ENCODE measurements around the gene ACSF2.
"Not testable (repeated sequence)": the region's sequence is repeated elsewhere in the genome, so short reads cannot be mapped to it uniquely, and the experiment has no call there.

Gene ACSF2

DNA sequence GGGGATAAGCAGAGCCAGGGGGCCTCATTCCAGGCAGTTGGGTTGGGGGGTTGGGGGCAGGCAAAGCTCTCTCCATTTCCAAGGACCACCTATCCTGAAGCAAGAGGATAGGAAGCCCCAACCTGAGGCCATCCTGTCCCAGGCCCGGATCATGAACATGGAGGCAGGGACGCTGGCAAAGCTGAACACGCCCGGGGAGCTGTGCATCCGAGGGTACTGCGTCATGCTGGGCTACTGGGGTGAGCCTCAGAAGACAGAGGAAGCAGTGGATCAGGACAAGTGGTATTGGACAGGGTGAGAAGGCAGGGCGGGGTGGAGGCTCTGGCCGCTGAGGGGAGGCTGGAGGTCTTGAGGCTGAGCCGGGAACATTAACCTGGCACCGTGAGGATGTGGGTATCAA is 46.3 kb downstream of the ACSF2 start:
- H3K27me3 ChIP-seq (ENCODE audit: control insufficient read depth, insufficient read depth, low read length), result peaks cover 29% of the 10 kb centered on the region
- no peaks in the 10 kb centered on the region for H3K36me3 ChIP-seq (ENCODE audit: control insufficient read depth, insufficient read depth, low read length)

GRCh38 chr17:50472761-50473161 is 46.7 kb downstream of the ACSF2 start:
- not testable (repeated sequence) for H3K36me3 ChIP-seq (ENCODE audit: control insufficient read depth, insufficient read depth, low read length); H3K27ac ChIP-seq (ENCODE audit: low read depth, low read length); H3K4me3 ChIP-seq (ENCODE audit: low read depth, low read length); H3K9me3 ChIP-seq (ENCODE audit: control insufficient read depth, insufficient read depth, low read length); H3K9ac ChIP-seq (ENCODE audit: low read depth, low read length); H3K4me1 ChIP-seq (ENCODE audit: control insufficient read depth, insufficient read depth, low read length)
- H3K27me3 ChIP-seq (ENCODE audit: control insufficient read depth, insufficient read depth, low read length), result peaks cover 26% of the 10 kb centered on the region

More for the DNA sequence above, 46.3 kb downstream of the ACSF2 start:
- H3K27ac ChIP-seq (ENCODE audit: low read depth, low read length), result no peak overlapping the region
- H3K4me3 ChIP-seq (ENCODE audit: low read depth, low read length), result no peak overlapping the region
- H3K4me1 ChIP-seq (ENCODE audit: control insufficient read depth, insufficient read depth, low read length), result peaks cover 11% of the 10 kb centered on the region; the same call in 1 of the 2 replicates
- H3K9me3 ChIP-seq (ENCODE audit: control insufficient read depth, insufficient read depth, low read length), result no peaks in the 10 kb centered on the region
- no peak overlapping the region for H3K9ac ChIP-seq (ENCODE audit: low read depth, low read length)

- Histone ChIP-seq H3K9ac (ENCODE audit: low read depth, low read length) (no peak overlapping the region), H3K36me3 (ENCODE audit: control insufficient read depth, insufficient read depth, low read length) (no peaks in the 10 kb centered on the region), H3K27ac (ENCODE audit: low read depth, low read length) (no peak overlapping the region), H3K4me1 (ENCODE audit: control insufficient read depth, insufficient read depth, low read length) (no peaks in the 10 kb centered on the region), H3K4me3 (ENCODE audit: low read depth, low read length) (no peak overlapping the region), H3K27me3 (ENCODE audit: control insufficient read depth, insufficient read depth, low read length) (peaks cover 15% of the 10 kb centered on the region), H3K9me3 (ENCODE audit: control insufficient read depth, insufficient read depth, low read length) (no peaks in the 10 kb centered on the region)
Observed at GRCh38 chr17:50473901-50474300, 47.9 kb downstream of the ACSF2 start.

DNA sequence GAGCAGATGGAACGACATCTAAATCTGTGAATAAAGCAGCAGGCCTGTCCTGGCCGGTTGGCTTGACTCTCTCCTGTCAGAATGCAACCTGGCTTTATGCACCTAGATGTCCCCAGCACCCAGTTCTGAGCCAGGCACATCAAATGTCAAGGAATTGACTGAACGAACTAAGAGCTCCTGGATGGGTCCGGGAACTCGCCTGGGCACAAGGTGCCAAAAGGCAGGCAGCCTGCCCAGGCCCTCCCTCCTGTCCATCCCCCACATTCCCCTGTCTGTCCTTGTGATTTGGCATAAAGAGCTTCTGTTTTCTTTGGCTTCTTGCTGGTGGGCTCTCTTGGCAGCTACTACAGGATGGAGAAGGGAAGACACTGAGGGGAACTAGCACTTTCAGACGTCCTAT is 48.5 kb downstream of the ACSF2 start:
- H3K4me3 ChIP-seq (ENCODE audit: low read depth, low read length), result no peak overlapping the region
- H3K27ac ChIP-seq (ENCODE audit: low read depth, low read length), result no peak overlapping the region
- peaks cover 8% of the 10 kb centered on the region for H3K27me3 ChIP-seq (ENCODE audit: control insufficient read depth, insufficient read depth, low read length)
- no peaks in the 10 kb centered on the region for H3K4me1 ChIP-seq (ENCODE audit: control insufficient read depth, insufficient read depth, low read length)
- no peak overlapping the region for H3K9ac ChIP-seq (ENCODE audit: low read depth, low read length)
- H3K9me3 ChIP-seq (ENCODE audit: control insufficient read depth, insufficient read depth, low read length), result no peaks in the 10 kb centered on the region
- no peaks in the 10 kb centered on the region for H3K36me3 ChIP-seq (ENCODE audit: control insufficient read depth, insufficient read depth, low read length)

GRCh38 chr17:50475362-50475761 is 49.3 kb downstream of the ACSF2 start:
- no peaks in the 10 kb centered on the region for H3K4me1 ChIP-seq (ENCODE audit: control insufficient read depth, insufficient read depth, low read length)
- no peak overlapping the region for H3K9ac ChIP-seq (ENCODE audit: low read depth, low read length)
- H3K36me3 ChIP-seq (ENCODE audit: control insufficient read depth, insufficient read depth, low read length), result 0 out of 2 replicates have a peak, but pooled peaks cover 2% of the 10 kb centered on the region
- H3K27ac ChIP-seq (ENCODE audit: low read depth, low read length), result no peak overlapping the region
- H3K27me3 ChIP-seq (ENCODE audit: control insufficient read depth, insufficient read depth, low read length), result peaks cover 5% of the 10 kb centered on the region; the same call in 1 of the 2 replicates
- 0 out of 2 replicates have a peak overlapping the region, but pooled peaks have one; percentile 17 for H3K4me3 ChIP-seq (ENCODE audit: low read depth, low read length)
- H3K9me3 ChIP-seq (ENCODE audit: control insufficient read depth, insufficient read depth, low read length), result no peaks in the 10 kb centered on the region

DNA sequence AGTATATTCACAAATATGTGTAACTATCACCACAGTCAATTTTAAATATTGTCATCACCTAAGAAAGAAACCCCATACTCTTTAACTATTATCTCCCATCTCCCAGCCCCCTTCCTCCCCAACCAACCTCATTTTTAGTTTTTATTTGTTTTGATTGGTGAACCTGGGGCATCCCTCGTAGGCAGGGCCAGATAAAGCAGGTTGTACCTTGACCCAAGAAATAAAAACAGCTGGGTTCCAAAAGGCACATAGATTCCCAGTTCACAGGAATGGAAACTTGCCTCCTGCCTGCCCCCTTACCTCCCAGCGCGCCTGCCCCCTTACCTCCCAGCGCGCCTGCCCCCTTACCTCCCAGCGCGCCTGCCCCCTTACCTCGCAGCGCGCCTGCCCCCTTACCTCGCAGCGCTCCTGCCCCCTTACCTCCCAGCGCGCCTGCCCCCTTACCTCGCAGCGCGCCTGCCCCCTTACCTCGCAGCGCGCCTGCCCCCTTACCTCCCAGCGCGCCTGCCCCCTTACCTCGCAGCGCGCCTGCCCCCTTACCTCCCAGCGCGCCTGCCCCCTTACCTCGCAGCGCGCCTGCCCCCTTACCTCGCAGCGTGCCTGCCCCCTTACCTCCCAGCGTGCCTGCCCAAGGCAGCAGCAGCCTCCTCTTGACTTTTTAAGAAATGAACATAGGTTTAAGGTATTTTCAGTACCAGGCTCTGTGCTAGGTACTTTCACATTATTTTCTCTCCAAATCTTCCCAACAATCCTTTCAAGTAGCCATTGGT is 49.9 kb downstream of the ACSF2 start:
- H3K4me1 ChIP-seq (ENCODE audit: control insufficient read depth, insufficient read depth, low read length); H3K36me3 ChIP-seq (ENCODE audit: control insufficient read depth, insufficient read depth, low read length); H3K27me3 ChIP-seq (ENCODE audit: control insufficient read depth, insufficient read depth, low read length); H3K9me3 ChIP-seq (ENCODE audit: control insufficient read depth, insufficient read depth, low read length); H3K27ac ChIP-seq (ENCODE audit: low read depth, low read length); H3K9ac ChIP-seq (ENCODE audit: low read depth, low read length): not testable (repeated sequence)
- peak overlapping the region; percentile 17; the same call in 1 of the 2 replicates for H3K4me3 ChIP-seq (ENCODE audit: low read depth, low read length)

DNA sequence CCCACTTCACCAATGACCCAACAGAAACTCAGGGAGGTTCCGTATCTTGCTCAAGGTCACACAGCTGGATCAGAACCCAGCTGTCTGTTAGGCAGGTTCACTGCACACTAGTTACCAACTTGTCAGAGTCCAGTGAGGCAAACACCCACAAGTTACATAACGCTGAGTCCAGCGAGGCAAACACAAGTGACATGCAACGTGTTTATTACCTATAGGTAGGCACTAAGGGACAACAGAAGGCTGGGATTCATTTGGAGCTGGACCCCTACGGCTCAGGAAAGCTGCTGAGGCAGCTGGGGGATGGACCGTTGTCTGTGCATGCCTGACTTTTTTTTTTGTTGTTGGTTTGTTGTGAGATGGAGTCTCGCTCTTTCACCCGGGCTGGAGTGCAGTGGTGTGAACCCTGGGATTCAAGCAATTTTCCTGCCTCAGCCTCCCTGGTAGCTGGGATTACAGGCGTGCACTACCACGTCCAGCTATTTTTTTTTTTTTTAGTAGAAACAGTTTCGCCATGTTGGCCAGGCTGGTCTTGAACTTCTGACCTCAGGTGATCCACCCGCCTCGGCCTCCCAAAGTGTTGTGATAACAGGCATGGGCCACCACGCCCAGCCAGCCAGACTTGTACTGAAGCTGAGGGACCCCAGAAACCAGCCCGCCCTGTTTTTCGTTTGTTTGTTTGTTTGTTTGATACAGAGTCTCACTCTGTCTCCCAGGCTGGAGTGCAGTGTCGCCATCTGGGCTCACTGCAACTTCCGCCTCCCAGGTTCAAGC is 50.7 kb downstream of the ACSF2 start:
- Histone ChIP-seq H3K27me3 (ENCODE audit: control insufficient read depth, insufficient read depth, low read length) (peaks cover 5% of the 10 kb centered on the region; the same call in 1 of the 2 replicates), H3K9ac (ENCODE audit: low read depth, low read length) (no peak overlapping the region), H3K36me3 (ENCODE audit: control insufficient read depth, insufficient read depth, low read length) (peaks cover 10% of the 10 kb centered on the region; the same call in 1 of the 2 replicates), H3K4me3 (ENCODE audit: low read depth, low read length) (no peak overlapping the region), H3K4me1 (ENCODE audit: control insufficient read depth, insufficient read depth, low read length) (no peaks in the 10 kb centered on the region), H3K9me3 (ENCODE audit: control insufficient read depth, insufficient read depth, low read length) (no peaks in the 10 kb centered on the region), H3K27ac (ENCODE audit: low read depth, low read length) (no peak overlapping the region)

DNA sequence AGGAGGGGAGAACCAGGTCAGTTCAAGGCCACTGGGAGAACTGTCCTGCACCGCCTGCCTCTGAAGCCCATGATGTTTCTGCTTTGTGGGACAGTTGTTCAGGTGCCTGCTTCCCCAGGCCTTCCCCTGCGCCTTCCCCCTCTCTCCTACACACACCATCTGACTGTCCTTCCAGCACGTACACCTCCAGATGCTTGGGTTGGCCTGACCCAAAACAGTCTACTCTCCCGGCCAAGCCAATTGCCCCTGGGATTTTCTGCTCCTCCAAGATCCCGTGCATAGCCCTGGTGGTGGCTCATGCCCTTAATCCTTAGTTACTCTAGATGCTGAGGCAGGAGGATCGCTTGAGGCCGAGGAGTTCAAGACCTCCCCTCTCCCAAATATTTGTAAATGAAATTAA is 52.0 kb downstream of the ACSF2 start:
- Histone ChIP-seq H3K4me3 (ENCODE audit: low read depth, low read length) (peak overlapping the region; percentile 86), H3K4me1 (ENCODE audit: control insufficient read depth, insufficient read depth, low read length) (no peaks in the 10 kb centered on the region), H3K9me3 (ENCODE audit: control insufficient read depth, insufficient read depth, low read length) (no peaks in the 10 kb centered on the region), H3K36me3 (ENCODE audit: control insufficient read depth, insufficient read depth, low read length) (peaks cover 17% of the 10 kb centered on the region; the same call in 1 of the 2 replicates), H3K9ac (ENCODE audit: low read depth, low read length) (no peak overlapping the region), H3K27me3 (ENCODE audit: control insufficient read depth, insufficient read depth, low read length) (peaks cover 5% of the 10 kb centered on the region; the same call in 1 of the 2 replicates), H3K27ac (ENCODE audit: low read depth, low read length) (no peak overlapping the region)

- peak within 1 kb of the TSS; percentile 70 for H3K27ac ChIP-seq (ENCODE audit: low read depth, low read length)
Observed at GRCh38 chr17:50478391-50479381, 52.7 kb downstream of the ACSF2 start, which contains the start of gene RSAD1. Gene RSAD1, plus strand, starts transcription at chr17:50478860. Its CDS starts 25 bp downstream, at chr17:50478885.

DNA sequence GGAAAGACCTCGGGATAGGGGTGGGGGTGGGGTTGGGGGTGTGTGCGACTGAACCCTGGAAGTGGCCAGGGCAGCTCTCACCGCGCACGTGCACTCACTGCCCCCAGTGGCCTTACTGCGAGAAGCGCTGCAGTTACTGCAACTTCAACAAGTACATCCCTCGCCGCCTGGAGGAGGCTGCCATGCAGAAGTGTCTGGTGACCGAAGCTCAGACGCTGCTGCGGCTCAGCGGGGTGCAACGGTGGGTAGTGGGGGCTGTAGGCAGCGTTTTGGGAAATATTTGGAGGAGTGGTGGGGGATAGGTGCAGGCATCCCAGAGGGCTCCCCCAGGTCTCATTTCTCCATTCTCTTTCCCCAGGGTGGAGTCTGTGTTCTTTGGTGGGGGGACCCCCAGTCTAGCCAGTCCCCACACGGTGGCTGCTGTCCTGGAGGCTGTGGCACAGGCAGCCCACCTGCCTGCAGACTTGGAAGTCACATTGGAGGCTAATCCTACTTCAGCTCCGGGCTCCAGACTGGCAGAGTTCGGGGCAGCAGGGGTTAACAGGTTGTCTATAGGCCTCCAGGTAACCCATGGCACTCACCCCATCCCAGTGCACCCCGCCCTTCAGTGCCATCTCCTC is 53.6 kb downstream of the ACSF2 start:
- peak overlapping the region; percentile 86 for H3K4me3 ChIP-seq (ENCODE audit: low read depth, low read length)
- peak overlapping the region; percentile 70 for H3K27ac ChIP-seq (ENCODE audit: low read depth, low read length)
- no peak overlapping the region for H3K9ac ChIP-seq (ENCODE audit: low read depth, low read length)
- H3K9me3 ChIP-seq (ENCODE audit: control insufficient read depth, insufficient read depth, low read length), result no peaks in the 10 kb centered on the region
- H3K4me1 ChIP-seq (ENCODE audit: control insufficient read depth, insufficient read depth, low read length), result no peaks in the 10 kb centered on the region
- H3K36me3 ChIP-seq (ENCODE audit: control insufficient read depth, insufficient read depth, low read length), result peaks cover 33% of the 10 kb centered on the region
- H3K27me3 ChIP-seq (ENCODE audit: control insufficient read depth, insufficient read depth, low read length), result peaks cover 5% of the 10 kb centered on the region; the same call in 1 of the 2 replicates

More at GRCh38 chr17:50478391-50479381, 52.7 kb downstream of the ACSF2 start, which contains the start of gene RSAD1:
- peak within 1 kb of the TSS; percentile 73 for H3K9ac ChIP-seq (ENCODE audit: low read depth, low read length)
- H3K4me1 ChIP-seq (ENCODE audit: control insufficient read depth, insufficient read depth, low read length), result no peaks in the 10 kb centered on the region
- H3K9me3 ChIP-seq (ENCODE audit: control insufficient read depth, insufficient read depth, low read length), result no peaks in the 10 kb centered on the region
- H3K27me3 ChIP-seq (ENCODE audit: control insufficient read depth, insufficient read depth, low read length), result peaks cover 5% of the 10 kb centered on the region; the same call in 1 of the 2 replicates
- peak within 1 kb of the TSS; percentile 86 for H3K4me3 ChIP-seq (ENCODE audit: low read depth, low read length)
- H3K36me3 ChIP-seq (ENCODE audit: control insufficient read depth, insufficient read depth, low read length), result peaks cover 23% of the 10 kb centered on the region

All from HUES48 (cell line).